ENCODE measurements around the gene COX8A.

The COX8A gene

DNA sequence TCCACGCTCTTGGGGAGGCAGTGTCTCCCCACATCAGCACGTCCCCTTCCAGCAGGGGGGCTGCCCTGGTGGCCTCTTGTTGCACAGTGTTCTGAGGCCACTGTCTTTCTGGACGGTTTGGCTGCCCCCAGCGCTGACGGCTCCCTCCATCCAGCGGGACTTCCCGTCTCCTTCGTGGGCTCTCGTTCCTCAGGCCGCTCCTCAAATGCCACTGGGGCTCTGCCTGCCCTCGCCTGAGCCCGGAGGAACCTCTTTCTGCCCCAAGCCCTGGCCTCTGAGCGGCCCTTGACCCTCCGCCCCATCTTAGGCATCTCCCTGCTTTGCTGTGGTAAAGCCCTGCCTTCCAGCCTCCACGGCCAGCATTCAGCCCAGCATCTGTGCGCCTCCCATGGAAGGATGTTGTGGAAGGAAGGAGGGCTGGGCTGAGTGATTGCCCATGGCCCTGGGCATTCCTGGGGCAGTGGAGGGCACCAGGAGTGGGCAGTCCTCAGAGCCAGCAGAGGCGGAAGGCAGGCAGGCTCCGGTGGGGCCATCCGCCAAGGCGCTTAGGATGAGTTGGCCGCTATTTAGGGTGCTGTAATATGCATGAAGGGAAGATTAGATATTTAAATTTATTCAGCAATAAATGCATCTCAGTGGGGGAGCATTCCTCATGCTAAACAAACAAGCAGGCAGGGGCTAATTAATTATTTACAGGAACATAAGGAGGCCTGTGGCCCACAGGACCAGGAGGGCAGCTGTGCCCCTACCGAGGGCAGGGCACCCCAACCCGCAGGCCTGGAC is 29.6 kb downstream of the COX8A start:
- no peak for TF ChIP-seq CTCF (IDR thresholded peaks at IDR 0.05; ENCODE audit: low read depth, low read length)
- no peak overlapping the region for H3K4me3 ChIP-seq (ENCODE audit: low read depth, low read length)

DNA sequence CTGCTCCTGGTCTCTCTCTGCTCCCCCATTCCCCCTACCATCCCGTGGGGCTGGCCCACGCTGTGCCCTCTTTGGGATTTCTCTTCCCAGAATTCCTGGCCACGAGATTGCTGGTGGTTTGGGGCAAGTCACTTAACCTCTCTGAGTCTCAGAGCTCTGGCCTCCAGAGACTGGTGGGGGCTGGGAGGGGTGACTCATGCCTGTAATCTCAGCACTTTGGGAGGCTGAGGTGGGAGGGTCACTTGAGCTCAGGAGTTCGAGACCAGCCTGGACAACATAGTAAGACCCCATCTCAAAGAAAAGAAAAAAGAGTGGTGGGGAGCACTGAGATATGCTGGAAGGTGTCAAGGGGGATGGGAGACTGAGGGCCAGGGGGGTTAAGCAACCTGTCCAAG is 30.2 kb downstream of the COX8A start:
- TF ChIP-seq CTCF (IDR thresholded peaks at IDR 0.05; ENCODE audit: low read depth, low read length) = no peak
- no peak overlapping the region for H3K4me3 ChIP-seq (ENCODE audit: low read depth, low read length)

DNA sequence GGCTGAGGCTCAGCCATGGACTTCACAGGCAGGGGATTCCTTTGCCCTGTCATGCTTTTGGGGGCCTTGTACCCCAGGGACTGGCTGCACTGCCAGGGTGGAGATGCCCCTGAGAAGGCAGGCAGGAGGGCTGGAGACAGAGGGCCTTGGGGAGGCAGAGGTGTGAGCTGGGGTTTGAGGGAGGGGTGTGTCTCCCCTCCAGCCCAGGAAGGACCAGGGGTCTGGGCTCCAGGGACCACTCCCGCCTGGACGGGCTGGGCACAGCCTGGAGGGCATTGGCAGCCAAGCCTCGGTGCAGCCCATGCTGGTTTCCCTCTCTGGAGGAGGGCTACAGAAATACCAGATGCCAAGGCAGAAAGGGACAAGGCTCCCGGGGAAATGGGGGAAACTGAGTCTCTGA is 31.3 kb downstream of the COX8A start:
- TF ChIP-seq CTCF (IDR thresholded peaks at IDR 0.05; ENCODE audit: low read depth, low read length) = no peak

GRCh38 chr11:64006398-64006797 is 32.0 kb downstream of the COX8A start:
- no peak for TF ChIP-seq CTCF (IDR thresholded peaks at IDR 0.05; ENCODE audit: low read depth, low read length)
- no peak overlapping the region for H3K4me3 ChIP-seq (ENCODE audit: low read depth, low read length)

More for the DNA sequence above, 31.3 kb downstream of the COX8A start:
- no peak overlapping the region for H3K4me3 ChIP-seq (ENCODE audit: low read depth, low read length)

GRCh38 chr11:64007160-64007628 is 32.8 kb downstream of the COX8A start:
- H3K4me3 ChIP-seq (ENCODE audit: low read depth, low read length) = no peak overlapping the region

GRCh38 chr11:64007629-64008282 is 33.3 kb downstream of the COX8A start:
- no peak for TF ChIP-seq CTCF (IDR thresholded peaks at IDR 0.05; ENCODE audit: low read depth, low read length)
- H3K4me3 ChIP-seq (ENCODE audit: low read depth, low read length) = no peak overlapping the region

More at GRCh38 chr11:64007160-64007628, 32.8 kb downstream of the COX8A start:
- no peak for TF ChIP-seq CTCF (IDR thresholded peaks at IDR 0.05; ENCODE audit: low read depth, low read length)

- H3K4me3 ChIP-seq (ENCODE audit: low read depth, low read length) = no peak overlapping the region
- TF ChIP-seq CTCF (IDR thresholded peaks at IDR 0.05; ENCODE audit: low read depth, low read length) = no peak
These were observed 34.0 kb downstream of the COX8A start for GRCh38 chr11:64008283-64008913.

All from WI38 (cell line).